SK-N-MC (cell line): ENCODE measurements around the gene HOXC12.

Source experiments
- EZH2 ChIP-seq: fragments of 200-600 bp; sonication (generic); IDR thresholded peaks from one replicate; pipeline ENCODE4 v1.6.1; 2017; ENCODE audit warnings: antibody characterized with exemption
- POLR2AphosphoS5 ChIP-seq: IDR thresholded peaks from 2 replicates; pipeline ENCODE4 v1.6.1; 2012; ENCODE audit warnings: mild to moderate bottlenecking, low read depth, low read length, borderline replicate concordance

DNA sequence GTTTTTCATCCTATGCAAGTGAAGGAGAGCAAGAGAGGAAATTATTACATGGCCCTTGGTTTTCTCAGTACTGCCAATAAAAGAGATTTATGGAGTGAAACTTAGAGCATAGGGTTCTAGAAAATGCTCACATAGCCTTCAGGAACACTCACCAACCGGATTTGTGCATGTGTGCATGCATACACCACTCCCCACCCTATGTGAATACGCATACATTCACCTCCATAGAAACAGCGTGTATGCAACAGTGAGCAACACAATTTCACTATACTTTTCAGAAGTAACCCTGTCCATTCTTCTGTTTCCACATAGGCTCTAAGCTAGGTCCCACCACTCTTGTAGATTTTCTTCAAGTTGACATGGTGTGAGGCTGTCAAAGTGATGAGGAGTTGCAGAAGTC is 47.6 kb upstream of the HOXC12 start:
- TF ChIP-seq EZH2 (no peak), POLR2AphosphoS5 (no peak)
